G401 (cell line): ENCODE data around the gene DDX39A. TPM values are rescaled to one million over a fixed set of nuclear protein-coding genes. Genes with fewer than 3 reads are reported as not detected.
"Not testable (repeated sequence)": the region's sequence is repeated elsewhere in the genome, so short reads cannot be mapped to it uniquely, and the experiment has no call there.

Experiments used
- DNase-seq: peaks from one replicate; pipeline ENCODE4 v3.0.0-alpha.2; 2015; ENCODE audit warnings: low spot score
- in situ Hi-C: cut with HindIII; loops from 2 replicates; pipeline ENCODE4 v1.10.0; 2016; ENCODE audit warnings: low sequenced_read_pairs, mixed read lengths
- total RNA-seq: library from RNA; depleted of rRNA; stranded (reverse); fragments of >200 nt; shearing (Covaris generic); gene quantifications from 2 replicates; pipeline ENCODE4 v1.2.3, GENCODE V29; 2014; rRNA removed

DDX39A gene
- 181 and 204 TPM in 2 replicates for total RNA-seq

GRCh38 chr19:14419106-14419813, at the start of gene DDX39A:
TSS of gene DDX39A (minus strand) at chr19:14419341. CDS start at chr19:14413220, 6,121 bp downstream.
- in situ Hi-C loops, result loop anchor here (10.0 kb wide), 1 partner anchor 154 kb away; no protein-coding TSS in a partner anchor
- DNase-seq, result peak; percentile 99

- in situ Hi-C loops, result no loop called here
Observed at GRCh38 chr19:14467816-14468215, 48.7 kb upstream of the DDX39A start.

GRCh38 chr19:14467391-14467790, 48.2 kb upstream of the DDX39A start:
- DNase-seq, result no peak
- in situ Hi-C loops, result no loop called here

More at GRCh38 chr19:14467816-14468215, 48.7 kb upstream of the DDX39A start:
- no peak for DNase-seq

- in situ Hi-C loops, result no loop called here
- no peak for DNase-seq
Observed at GRCh38 chr19:14463747-14464146, 44.6 kb upstream of the DDX39A start.

- in situ Hi-C loops, DNase-seq: not testable (repeated sequence)
Observed at GRCh38 chr19:14462401-14462800, 43.3 kb upstream of the DDX39A start.

- no peak for DNase-seq
- in situ Hi-C loops, result no loop called here
Observed at GRCh38 chr19:14460935-14461334, 41.8 kb upstream of the DDX39A start.

- in situ Hi-C loops, result no loop called here
- DNase-seq, result no peak
Observed at GRCh38 chr19:14459703-14460102, 40.6 kb upstream of the DDX39A start.

- in situ Hi-C loops, DNase-seq: not testable (repeated sequence)
Observed at GRCh38 chr19:14452303-14452702, 33.2 kb upstream of the DDX39A start.

GRCh38 chr19:14450876-14451275, 31.7 kb upstream of the DDX39A start:
- in situ Hi-C loops, result no loop called here
- no peak for DNase-seq

GRCh38 chr19:14450168-14450874, 31.2 kb upstream of the DDX39A start:
- peak; percentile 39 for DNase-seq
- in situ Hi-C loops, result no loop called here

GRCh38 chr19:14449321-14449720, 30.2 kb upstream of the DDX39A start:
- DNase-seq, result no peak
- in situ Hi-C loops, result no loop called here

GRCh38 chr19:14446336-14447036, 27.3 kb upstream of the DDX39A start:
- no peak for DNase-seq
- in situ Hi-C loops, result no loop called here

- in situ Hi-C loops, result no loop called here
Observed at GRCh38 chr19:14443632-14444216, 24.6 kb upstream of the DDX39A start.

GRCh38 chr19:14442891-14443631, 23.9 kb upstream of the DDX39A start:
- in situ Hi-C loops, result no loop called here
- peak; percentile 15 for DNase-seq

More at GRCh38 chr19:14443632-14444216, 24.6 kb upstream of the DDX39A start:
- no peak for DNase-seq

GRCh38 chr19:14441041-14441938, 22.1 kb upstream of the DDX39A start:
- no peak for DNase-seq

GRCh38 chr19:14440049-14440448, 20.9 kb upstream of the DDX39A start:
- in situ Hi-C loops, result no loop called here

More at GRCh38 chr19:14441041-14441938, 22.1 kb upstream of the DDX39A start:
- in situ Hi-C loops, result no loop called here

GRCh38 chr19:14439014-14439413, 19.9 kb upstream of the DDX39A start:
- in situ Hi-C loops, result no loop called here
- no peak for DNase-seq

More at GRCh38 chr19:14440049-14440448, 20.9 kb upstream of the DDX39A start:
- no peak for DNase-seq
